Measurements from ENCODE around the gene PKDREJ.

DNA sequence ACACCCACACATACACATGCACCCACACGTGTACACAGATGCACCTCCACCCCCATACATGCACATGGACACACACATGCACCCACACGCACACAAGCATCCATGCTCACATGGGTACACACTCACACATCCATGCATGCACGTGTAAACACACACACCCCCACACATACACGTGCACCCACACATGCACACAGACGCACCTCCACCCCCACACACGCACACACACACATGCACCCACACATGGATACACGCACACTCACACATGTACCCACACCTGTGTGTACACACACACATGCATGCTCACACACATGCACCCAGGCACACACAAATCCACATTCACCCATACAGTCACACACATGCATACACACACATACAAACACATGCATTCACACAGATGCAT lies 37.5 kb downstream of the PKDREJ start:
- TF ChIP-seq, protein P1, sequence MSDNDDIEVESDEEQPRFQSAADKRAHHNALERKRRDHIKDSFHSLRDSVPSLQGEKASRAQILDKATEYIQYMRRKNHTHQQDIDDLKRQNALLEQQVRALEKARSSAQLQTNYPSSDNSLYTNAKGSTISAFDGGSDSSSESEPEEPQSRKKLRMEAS (IDR thresholded peaks at IDR 0.05; ENCODE audit: low read depth, low read length), result no peak
- TF ChIP-seq, protein P2, sequence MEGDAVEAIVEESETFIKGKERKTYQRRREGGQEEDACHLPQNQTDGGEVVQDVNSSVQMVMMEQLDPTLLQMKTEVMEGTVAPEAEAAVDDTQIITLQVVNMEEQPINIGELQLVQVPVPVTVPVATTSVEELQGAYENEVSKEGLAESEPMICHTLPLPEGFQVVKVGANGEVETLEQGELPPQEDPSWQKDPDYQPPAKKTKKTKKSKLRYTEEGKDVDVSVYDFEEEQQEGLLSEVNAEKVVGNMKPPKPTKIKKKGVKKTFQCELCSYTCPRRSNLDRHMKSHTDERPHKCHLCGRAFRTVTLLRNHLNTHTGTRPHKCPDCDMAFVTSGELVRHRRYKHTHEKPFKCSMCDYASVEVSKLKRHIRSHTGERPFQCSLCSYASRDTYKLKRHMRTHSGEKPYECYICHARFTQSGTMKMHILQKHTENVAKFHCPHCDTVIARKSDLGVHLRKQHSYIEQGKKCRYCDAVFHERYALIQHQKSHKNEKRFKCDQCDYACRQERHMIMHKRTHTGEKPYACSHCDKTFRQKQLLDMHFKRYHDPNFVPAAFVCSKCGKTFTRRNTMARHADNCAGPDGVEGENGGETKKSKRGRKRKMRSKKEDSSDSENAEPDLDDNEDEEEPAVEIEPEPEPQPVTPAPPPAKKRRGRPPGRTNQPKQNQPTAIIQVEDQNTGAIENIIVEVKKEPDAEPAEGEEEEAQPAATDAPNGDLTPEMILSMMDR (IDR thresholded peaks at IDR 0.05; ENCODE audit: low read depth, low read length), result no peak
- TF ChIP-seq POLR2A (IDR thresholded peaks at IDR 0.05; ENCODE audit: extremely low read depth, insufficient read length), result no peak
